GM12891 (cell line): ENCODE measurements around the gene THADA.

Experiments
- DNase-seq: peaks from one replicate; pipeline ENCODE4 v3.0.0; 2011; ENCODE audit warnings: low spot score; ENCODE audit not compliant: insufficient read length
- FAIRE-seq: peaks from 2 replicates; lab custom pipeline; 2011; peaks lifted over from hg19 to GRCh38; lab: Jason Lieb, UNC
- PAX5 ChIP-seq: IDR thresholded peaks from 2 replicates; pipeline ENCODE4 v1.6.1; 2011; ENCODE audit warnings: low read length, moderate library complexity, mild to moderate bottlenecking; ENCODE audit not compliant: insufficient read depth, severe bottlenecking
- POLR2A ChIP-seq: IDR thresholded peaks from 2 replicates; pipeline ENCODE4 v1.6.1; 2011; ENCODE audit warnings: low read depth, low read length, control low read depth
- POLR2AphosphoS5 ChIP-seq: IDR thresholded peaks from 2 replicates; pipeline ENCODE4 v1.6.1; 2011; ENCODE audit warnings: low read depth, low read length, control low read depth
- POU2F2 ChIP-seq: IDR thresholded peaks from 2 replicates; pipeline ENCODE4 v1.6.1; 2011; ENCODE audit warnings: low read depth, mild to moderate bottlenecking, control low read depth, low read length, moderate library complexity
- SPI1 ChIP-seq: IDR thresholded peaks from 2 replicates; pipeline ENCODE4 v1.6.1; 2011; ENCODE audit warnings: low read depth, low read length, control low read depth
- TAF1 ChIP-seq: IDR thresholded peaks from 2 replicates; pipeline ENCODE4 v1.6.1; 2011; ENCODE audit warnings: low read depth, low read length, control low read depth

The THADA gene

DNA sequence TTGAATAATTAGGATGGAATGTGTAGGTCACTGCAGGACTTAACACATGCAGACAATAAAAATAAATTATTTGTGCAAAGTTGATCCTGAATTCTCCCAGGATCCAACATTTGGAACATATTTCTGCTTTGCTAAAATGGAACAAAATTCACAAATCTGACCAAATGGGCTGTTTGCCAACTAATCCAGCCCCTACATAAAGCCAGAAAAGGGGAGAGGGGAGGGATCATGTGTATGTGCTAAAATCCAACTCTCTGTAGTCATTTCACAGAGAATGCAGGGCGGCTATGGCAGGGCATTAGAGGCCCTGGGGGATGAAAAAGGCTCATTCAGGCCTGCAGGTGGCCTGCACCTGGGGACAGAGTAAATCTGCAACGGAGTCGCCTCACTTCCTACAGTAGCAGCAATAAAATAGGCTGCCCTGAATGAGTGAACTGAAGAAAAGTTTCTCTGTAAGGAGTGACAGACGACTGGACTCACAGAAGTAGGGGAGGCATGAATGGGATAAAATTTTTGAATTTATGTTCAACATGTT lies 365.4 kb downstream of the THADA start:
- DNase-seq (no peak), FAIRE-seq (no peak)

DNA sequence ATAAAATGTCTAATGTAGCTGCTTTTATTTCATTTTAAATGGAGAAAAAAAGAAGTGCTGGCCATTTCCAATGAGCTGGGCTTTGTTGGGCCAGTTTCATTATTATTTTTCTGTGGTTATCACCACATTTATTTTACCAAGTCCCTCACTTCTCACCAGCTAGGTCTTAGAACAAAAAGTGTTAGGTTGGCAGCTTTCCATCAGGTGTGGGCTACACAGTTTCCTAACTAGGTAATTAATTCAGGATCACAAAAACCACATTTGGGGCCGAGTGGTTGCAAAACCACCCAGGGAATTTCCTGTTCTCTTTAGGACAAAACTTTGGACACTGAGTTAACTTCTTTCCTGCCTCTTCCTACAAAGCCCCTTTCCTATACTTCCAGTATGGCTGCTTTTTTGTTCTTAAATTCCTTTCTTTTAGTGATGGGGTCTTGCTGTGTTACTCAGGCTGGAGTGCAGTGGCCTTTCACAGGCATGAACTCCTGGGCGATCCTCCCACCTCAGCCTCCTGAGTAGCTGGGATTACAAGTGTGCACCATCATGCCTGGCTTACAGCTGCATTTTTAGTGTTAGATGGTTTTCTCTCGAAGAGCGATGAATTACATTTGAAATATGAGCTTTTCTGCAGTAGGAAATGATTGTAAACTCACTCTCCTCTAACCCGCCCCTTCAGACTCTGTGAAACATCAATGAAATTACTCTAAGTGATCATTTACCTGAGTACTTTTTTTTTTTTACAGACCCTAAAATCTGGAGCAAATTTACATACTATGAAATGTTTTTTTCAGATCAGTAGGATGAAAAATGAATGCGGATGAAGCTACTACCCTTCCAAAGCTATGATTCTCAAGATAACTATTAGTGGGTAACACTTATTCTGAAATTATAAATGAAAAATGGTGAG lies 366.8 kb downstream of the THADA start:
- no peak for DNase-seq
- FAIRE-seq = peak; percentile 13
- TF ChIP-seq POLR2AphosphoS5 (no peak), PAX5 (no peak), SPI1 (no peak), POLR2A (no peak), TAF1 (no peak), POU2F2 (no peak)

More for the DNA sequence above, 365.4 kb downstream of the THADA start:
- TF ChIP-seq POLR2A = no peak
- no peak for TF ChIP-seq TAF1
- TF ChIP-seq POU2F2 = no peak
- TF ChIP-seq POLR2AphosphoS5 = no peak
- no peak for TF ChIP-seq PAX5
- no peak for TF ChIP-seq SPI1

DNA sequence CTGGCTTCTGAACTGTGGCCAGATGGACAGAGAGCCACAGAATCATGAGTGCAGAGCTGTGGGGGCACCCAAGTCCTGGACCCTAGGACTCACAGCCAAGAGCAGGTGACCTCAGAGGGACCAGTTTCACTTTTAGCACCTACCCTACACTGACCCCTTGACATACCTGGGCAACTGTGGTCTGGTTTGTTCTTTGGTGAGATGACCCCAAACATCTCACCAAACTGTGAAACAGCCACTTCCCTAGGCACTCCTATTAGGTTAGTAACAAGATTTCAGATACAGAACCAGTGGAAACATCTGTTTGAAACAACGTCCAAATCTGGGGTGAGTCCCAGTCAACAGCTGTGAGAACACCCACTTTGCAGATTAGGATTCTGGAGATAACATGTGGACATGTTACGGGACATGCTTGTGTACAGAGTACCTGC lies 367.5 kb downstream of the THADA start:
- FAIRE-seq (peak; percentile 33), DNase-seq (no peak)
- no peak for TF ChIP-seq PAX5
- TF ChIP-seq SPI1 = 0 out of 2 replicates have a peak, but pooled peaks have one; percentile 24

DNA sequence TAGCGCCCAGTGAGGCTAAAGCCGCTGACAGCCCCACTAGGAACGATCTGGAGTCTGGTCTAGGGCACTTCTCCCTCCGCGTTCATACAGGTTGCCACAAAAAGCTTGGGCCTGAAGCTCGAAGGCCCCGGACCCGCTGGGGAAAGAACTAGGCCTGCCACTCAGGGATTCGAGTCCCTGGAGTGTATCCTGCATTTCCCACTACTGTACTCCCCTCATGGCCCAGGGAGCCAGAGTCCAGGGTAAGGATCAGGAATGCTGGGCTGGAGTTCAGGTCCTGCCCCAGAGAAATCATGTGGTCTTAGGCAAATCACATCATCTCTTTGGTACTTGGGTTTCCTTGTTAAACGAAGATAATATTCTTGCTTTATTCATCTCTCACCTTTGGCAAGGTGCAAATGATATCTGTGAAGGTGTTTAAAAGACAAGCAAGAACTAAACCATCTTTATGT lies 368.0 kb downstream of the THADA start:
- no peak for TF ChIP-seq POLR2AphosphoS5
- TF ChIP-seq POLR2A = no peak
- no peak for TF ChIP-seq TAF1
- TF ChIP-seq SPI1 = no peak
- TF ChIP-seq POU2F2 = no peak
- no peak for TF ChIP-seq PAX5
- FAIRE-seq (no peak), DNase-seq (no peak)

- TF ChIP-seq POLR2A = 0 out of 2 replicates have a peak, but pooled peaks have one; percentile 41
- no peak for TF ChIP-seq TAF1
- DNase-seq = no peak
- FAIRE-seq = peak; percentile 72
These were observed 368.6 kb downstream of the THADA start for GRCh38 chr2:43226955-43227829.

DNA sequence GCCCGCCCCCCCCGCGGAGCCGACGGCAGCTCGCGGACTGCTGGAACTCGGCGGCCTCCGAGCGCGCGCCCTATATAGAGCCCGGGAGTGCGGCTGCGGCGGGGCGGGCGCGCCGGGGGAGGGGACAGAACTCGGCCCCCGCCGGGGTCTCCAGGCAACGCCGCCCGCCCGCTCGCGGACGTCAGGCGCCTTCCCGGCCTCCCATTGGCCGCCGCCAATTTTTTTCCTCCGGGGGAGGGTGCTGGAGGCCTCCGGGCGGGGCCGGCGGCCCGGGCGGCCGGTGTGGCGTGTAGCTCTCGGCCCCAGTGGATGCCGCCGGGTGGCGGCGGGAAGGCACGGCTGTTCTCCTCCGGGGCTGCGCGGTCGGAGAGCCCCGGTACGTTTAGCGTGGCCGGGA lies 369.3 kb downstream of the THADA start, which contains the start of gene ZFP36L2:
ZFP36L2 (minus strand) TSS at position 49 of the 397 bp plus-strand sequence. CDS start 291 bp downstream, outside the sequence.
- peak; percentile 65 for FAIRE-seq
- peak; percentile 92 for DNase-seq
- TF ChIP-seq TAF1 = peak; percentile 82
- no peak for TF ChIP-seq PAX5
- TF ChIP-seq POU2F2 = no peak; the same call in 1 of the 2 replicates
- peak; percentile 91 for TF ChIP-seq POLR2A
- peak; percentile 89 for TF ChIP-seq POLR2AphosphoS5

- FAIRE-seq (peak; percentile 66), DNase-seq (no peak)
- TF ChIP-seq SPI1 = no peak; the same call in 1 of the 2 replicates
- no peak for TF ChIP-seq PAX5
- peak; percentile 17; the same call in 1 of the 2 replicates for TF ChIP-seq POU2F2
- peak; percentile 91 for TF ChIP-seq POLR2AphosphoS5
- no peak; the same call in 1 of the 2 replicates for TF ChIP-seq POLR2A
- peak; percentile 45 for TF ChIP-seq TAF1
These were observed 369.9 kb downstream of the THADA start for GRCh38 chr2:43225788-43226557.

- DNase-seq = no peak
- TF ChIP-seq POLR2A (no peak; the same call in 1 of the 2 replicates), TAF1 (no peak), SPI1 (0 out of 2 replicates have a peak, but pooled peaks have one; percentile 40), POLR2AphosphoS5 (peak; percentile 49), PAX5 (no peak), POU2F2 (no peak)
- peak; percentile 52 for FAIRE-seq
These were observed 370.6 kb downstream of the THADA start for GRCh38 chr2:43225093-43225787.
